ENCODE results near the gene USH1C. TPM values are rescaled to one million over a fixed set of nuclear protein-coding genes. Genes with fewer than 3 reads are reported as not detected.

The USH1C gene
- total RNA-seq (under 1 TPM in 1 of 2 donors, not detected in 1; 0.63 TPM), polyA plus RNA-seq (ENCODE audit: insufficient read length in 6 of 6) (1 to 10 TPM in 1 of 6 donors, under 1 TPM in 5; 0.23 to 1.2 (median 0.58) TPM)
- long read RNA-seq, donor 1: 0 reads
- long read RNA-seq, donor 2, partial matches to known transcripts: 0 of 1 reads
- long read RNA-seq, donor 2, other reads (novel, unspliced or antisense): 0 of 1 reads
- long read RNA-seq, donor 3: 0 reads
- long read RNA-seq, donor 4: 0 reads
- long read RNA-seq, donor 5: 0 reads
- long read RNA-seq, donor 6: 0 reads
- long read RNA-seq, donor 7: 0 reads
- long read RNA-seq, donor 8: 0 reads
- long read RNA-seq, donor 9: 0 reads
- long read RNA-seq, donor 10: 0 reads
- long read RNA-seq, donor 11: 0 reads
- long read RNA-seq, donor 12: 0 reads

- peak; percentile 83 for ATAC-seq
- no peaks in the 10 kb centered on the region for H3K36me3 ChIP-seq
Measured at GRCh38 chr11:17544181-17544622, at the start of gene USH1C. TSS of gene USH1C (minus strand) at chr11:17544416. CDS start at chr11:17544307, 109 bp downstream.

GRCh38 chr11:17593466-17594245 is 49.4 kb upstream of the USH1C start:
- Histone ChIP-seq H3K27ac (no peak overlapping the region), H3K27me3 (peaks cover 0 to 7% of the 10 kb centered on the region in 2 donors), H3K4me3 (no peak overlapping the region), H3K9me3 (no peaks in the 10 kb centered on the region), H3K36me3 (no peaks in the 10 kb centered on the region), H3K4me1 (no peaks in the 10 kb centered on the region)
- peak in 2 of 4 donors; percentile 17 to 45 for DNase-seq
- TF ChIP-seq CTCF (IDR thresholded peaks at IDR 0.05): no peak
- intact Hi-C loops (cut with DNase I): no loop called here
- no peak for ATAC-seq

More at GRCh38 chr11:17544181-17544622, at the start of gene USH1C:
- H3K27ac ChIP-seq: no peak within 1 kb of the TSS
- H3K27me3 ChIP-seq: peaks cover 4 to 61% of the 10 kb centered on the region in 2 donors
- H3K4me1 ChIP-seq: no peaks in the 10 kb centered on the region
- H3K4me3 ChIP-seq: no peak within 1 kb of the TSS
- no peaks in the 10 kb centered on the region for H3K9me3 ChIP-seq
- TF ChIP-seq CTCF (IDR thresholded peaks at IDR 0.05): no peak
- intact Hi-C loops (cut with DNase I): no loop called here
- peak in 1 of 4 donors; percentile 83 for DNase-seq

- Histone ChIP-seq H3K27me3 (peaks cover 0 to 7% of the 10 kb centered on the region in 2 donors), H3K36me3 (no peaks in the 10 kb centered on the region), H3K4me1 (no peaks in the 10 kb centered on the region), H3K9me3 (no peaks in the 10 kb centered on the region), H3K27ac (no peak overlapping the region), H3K4me3 (no peak overlapping the region)
- intact Hi-C loops (cut with DNase I): no loop called here
- ATAC-seq (no peak), DNase-seq (peak in 2 of 4 donors; percentile 21 to 40)
- TF ChIP-seq CTCF (IDR thresholded peaks at IDR 0.05): no peak
Measured at GRCh38 chr11:17591293-17591692, 47.1 kb upstream of the USH1C start.

GRCh38 chr11:17590463-17590862 is 46.2 kb upstream of the USH1C start:
- Histone ChIP-seq H3K4me3 (no peak overlapping the region), H3K27me3 (peaks cover 0 to 7% of the 10 kb centered on the region in 2 donors), H3K9me3 (no peaks in the 10 kb centered on the region), H3K4me1 (no peaks in the 10 kb centered on the region), H3K27ac (no peak overlapping the region), H3K36me3 (no peaks in the 10 kb centered on the region)
- TF ChIP-seq CTCF (IDR thresholded peaks at IDR 0.05): no peak
- peak in 1 of 4 donors; percentile 31 for DNase-seq
- intact Hi-C loops (cut with DNase I): no loop called here
- ATAC-seq: no peak

- DNase-seq: no peak
- Histone ChIP-seq H3K27ac (no peak overlapping the region), H3K27me3 (peaks cover 0 to 7% of the 10 kb centered on the region in 2 donors), H3K36me3 (no peaks in the 10 kb centered on the region), H3K9me3 (no peaks in the 10 kb centered on the region), H3K4me3 (no peak overlapping the region), H3K4me1 (no peaks in the 10 kb centered on the region)
- intact Hi-C loops (cut with DNase I): no loop called here
- no peak for ATAC-seq
- TF ChIP-seq CTCF (IDR thresholded peaks at IDR 0.05): no peak
Measured at GRCh38 chr11:17588721-17589120, 44.5 kb upstream of the USH1C start.

Measured in left lung (tissue), 14 donors.